Stimulated activated CD4-positive, alpha-beta T cell treated with anti-CD3 and anti-CD28 coated beads, Interleukin-1b, Interleukin-23, amount 100 ng/mL, for 48 hours (primary cell): ENCODE measurements around the gene SUOX.
"Not testable (repeated sequence)": the region's sequence is repeated elsewhere in the genome, so short reads cannot be mapped to it uniquely, and the experiment has no call there.

ENCODE experiments used
- DNase-seq: peaks from one replicate; pipeline ENCODE4 v3.0.0-alpha.2; 2020

The SUOX gene

DNA sequence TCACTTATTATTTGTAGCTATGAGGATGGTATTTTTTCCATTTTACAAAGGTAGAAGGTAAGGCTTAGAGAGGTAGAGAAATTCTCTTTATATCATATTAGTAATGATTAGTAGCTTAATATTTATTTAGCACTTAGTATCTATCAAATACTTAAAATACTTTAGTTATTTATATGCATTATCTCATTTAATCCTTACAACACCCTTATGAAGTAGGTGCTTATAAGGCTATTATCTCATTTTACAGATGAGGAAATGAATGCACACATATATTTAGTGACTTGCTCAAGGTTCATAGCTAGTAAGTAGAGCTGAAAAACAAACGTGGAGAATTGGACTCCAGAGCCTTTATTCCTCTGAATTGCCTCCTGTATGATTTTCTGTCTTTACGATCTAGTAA lies 12.2 kb upstream of the SUOX start:
- no peak for DNase-seq

DNA sequence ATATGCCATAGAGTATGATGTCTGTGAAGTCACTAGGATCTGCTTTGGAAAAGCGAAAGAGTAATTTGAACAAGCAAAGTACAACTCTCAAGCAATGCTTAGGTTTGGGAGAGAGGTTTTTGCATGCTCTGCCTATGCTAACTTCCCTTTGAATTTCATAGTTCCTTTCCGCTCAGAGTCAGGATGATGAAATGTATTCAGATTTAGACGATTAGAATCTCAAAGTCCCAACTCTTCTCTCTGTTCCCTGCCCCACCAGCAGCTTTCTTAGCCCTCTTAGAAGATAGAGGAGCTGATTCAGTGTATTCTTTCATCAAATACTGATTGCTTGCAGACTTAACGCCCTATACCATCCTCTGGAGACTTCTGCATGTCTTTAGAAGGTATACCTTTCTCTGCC lies 11.7 kb upstream of the SUOX start:
- DNase-seq: no peak

DNA sequence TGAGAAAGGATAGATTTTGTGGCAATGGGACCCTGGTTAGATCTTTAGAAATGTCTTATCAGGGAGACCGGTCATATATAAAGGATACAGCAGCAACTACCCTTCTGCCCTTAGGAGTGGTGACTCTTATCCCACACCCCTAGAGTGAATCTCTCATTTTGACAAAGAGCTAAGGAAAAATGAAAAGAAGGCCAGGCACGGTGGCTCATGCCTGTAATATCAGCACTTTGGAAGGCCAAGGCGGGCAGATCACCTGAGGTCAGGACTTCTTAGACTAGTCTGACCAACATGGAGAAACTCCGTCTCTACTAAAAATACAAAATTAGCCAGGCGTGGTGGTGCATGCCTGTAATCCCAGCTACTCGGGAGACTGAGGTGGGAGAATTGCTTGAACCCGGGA lies 11.1 kb upstream of the SUOX start:
- DNase-seq: not testable (repeated sequence)

DNA sequence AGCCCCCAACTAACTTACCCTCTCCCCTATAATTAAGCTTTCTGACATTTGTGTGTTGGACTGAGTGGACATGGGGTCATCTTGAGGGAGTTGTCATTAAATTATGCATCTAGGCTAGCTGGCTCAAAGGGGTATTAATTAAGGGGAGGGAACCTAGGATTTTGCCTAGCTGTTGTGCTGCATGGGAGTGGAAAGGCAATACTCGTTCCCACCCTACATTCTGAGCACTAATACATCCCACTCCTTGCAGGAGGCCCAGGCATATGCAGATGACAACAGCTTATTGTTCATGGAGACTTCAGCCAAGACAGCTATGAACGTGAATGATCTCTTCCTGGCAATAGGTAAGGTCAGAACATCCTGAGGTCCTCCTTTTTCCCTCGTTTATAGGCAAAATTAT lies 6.0 kb upstream of the SUOX start:
- DNase-seq: no peak

DNA sequence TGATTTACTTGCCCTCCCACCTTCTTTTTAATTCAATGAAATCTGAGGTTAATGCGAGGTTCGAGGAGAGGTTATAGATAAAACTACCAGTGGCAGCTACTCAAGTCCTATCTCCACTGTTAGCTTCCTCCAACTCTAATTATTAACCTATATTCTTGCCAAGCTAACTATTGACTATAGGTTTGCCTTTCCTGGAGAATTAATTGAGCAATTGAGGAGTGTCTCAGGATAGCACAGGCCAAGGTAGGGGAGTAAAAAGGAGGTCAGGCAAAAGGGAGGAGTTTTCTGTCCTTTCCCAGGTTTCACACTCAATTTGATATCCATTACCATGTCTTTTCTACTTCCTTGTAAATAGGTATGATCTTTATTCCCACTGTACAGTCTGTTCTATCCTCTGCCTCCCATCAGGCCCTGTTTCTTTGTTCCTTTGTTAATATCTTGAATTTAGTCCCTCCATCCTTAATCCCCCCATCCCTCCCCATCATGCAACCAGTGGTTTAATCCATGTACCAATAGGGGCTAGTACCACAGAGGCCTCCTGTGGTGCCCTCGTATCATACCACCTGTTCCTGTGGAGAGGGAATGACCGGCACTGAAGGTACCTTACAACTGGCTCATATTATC lies 3.7 kb upstream of the SUOX start:
- no peak for DNase-seq

DNA sequence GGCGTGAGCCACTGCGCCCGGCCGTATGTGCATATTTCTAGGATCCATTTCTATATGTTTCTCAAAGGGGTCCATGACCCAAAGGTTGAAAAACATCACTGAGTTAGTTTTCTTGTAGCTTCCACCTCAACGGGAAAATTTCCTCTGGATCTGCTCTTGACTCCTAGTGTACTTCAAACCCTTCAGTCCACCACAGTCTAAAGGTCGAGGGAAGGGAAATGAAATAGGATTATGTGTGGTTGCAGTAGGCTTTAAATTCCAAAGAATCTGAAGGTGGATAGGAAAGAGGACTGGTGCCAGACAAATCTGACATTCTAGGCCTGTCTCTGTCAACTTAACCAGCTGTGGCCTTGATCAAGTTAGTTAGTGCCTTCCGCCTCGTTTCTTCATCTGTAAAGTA lies 1.7 kb upstream of the SUOX start:
- no peak for DNase-seq

DNA sequence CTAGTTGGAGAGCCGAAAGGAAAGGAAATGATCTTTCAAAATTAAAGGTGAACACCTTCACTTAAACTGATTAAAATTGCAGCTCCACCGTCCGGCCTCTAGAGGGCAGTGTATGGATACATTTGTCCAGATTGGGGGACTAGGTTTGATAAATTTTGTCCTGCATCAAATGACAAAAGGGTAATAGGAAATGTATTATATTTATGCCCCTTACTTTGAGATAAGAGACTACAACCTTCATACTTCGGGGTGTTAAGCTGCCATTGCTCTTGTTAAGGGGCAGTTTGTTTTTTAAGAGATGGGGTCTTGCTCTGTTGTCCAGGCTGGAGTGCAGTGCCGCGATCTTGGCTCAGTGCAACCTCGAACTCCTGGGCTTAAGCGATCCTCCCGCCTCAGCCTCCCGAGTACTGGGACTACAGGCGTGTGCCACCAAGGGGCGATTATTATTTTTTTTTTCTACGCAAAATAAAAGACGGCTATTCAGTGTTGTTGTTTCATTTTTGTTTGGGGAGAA lies 818 bp upstream of the SUOX start:
- peak; percentile 57 for DNase-seq

DNA sequence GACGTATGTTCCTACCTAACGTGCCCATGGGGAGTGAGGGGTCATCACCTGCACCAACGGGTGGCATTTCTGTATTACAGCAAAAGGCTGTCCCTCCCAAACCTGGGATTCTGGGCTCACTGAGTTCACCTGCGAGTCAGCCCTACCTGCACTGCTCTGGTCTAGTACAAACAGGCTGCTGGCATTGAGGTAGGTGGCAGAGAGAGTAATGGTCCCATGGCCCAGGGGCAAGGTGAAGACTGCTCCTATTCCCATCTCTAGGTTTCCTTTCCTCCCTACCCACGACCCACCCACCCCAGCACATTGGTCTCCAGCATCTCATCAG lies 421 bp downstream of the SUOX start:
- DNase-seq: no peak

DNA sequence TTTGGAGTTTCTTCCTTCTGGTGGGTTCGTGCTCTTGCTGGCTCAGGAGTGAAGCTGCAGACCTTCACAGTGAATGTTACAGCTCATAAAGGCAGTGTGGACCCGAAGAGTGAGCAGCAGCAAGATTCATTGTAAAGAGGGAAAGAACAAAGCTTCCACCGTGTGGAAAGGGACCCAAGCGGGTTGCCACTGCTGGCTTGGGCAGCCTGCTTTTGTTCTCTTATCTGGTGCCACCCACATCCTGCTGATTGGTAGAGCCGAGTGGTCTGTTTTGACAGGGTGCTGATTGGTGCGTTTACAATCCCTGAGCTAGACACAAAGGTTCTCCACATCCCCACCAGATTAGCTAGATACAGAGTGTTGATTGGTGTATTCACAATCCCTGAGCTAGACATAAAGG lies 2.4 kb downstream of the SUOX start:
- DNase-seq: not testable (repeated sequence)

DNA sequence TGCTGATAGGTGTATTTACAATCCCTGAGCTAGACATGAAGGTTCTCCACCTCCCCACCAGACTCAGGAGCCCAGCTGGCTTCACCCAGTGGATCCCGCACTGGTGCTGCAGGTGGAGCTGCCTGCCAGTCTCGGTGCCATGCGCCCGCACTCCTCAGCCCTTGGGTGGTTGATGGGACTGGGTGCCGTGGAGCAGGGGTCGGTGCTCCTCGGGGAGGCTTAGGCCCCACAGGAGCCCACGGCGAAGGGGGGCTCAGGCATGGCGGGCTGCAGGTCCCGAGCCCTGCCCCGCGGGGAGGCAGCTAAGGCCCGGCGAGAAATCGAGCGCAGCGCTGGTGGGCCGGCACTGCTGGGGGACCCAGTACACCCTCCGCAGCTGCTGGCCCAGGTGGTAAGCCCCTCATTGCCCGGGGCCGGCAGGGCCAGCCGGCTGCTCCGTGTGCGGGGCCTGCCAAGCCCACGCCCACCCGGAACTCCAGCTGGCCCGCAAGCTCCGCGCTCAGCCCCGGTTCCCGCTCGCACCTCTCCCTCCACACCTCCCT lies 3.0 kb downstream of the SUOX start:
- DNase-seq: not testable (repeated sequence)

DNA sequence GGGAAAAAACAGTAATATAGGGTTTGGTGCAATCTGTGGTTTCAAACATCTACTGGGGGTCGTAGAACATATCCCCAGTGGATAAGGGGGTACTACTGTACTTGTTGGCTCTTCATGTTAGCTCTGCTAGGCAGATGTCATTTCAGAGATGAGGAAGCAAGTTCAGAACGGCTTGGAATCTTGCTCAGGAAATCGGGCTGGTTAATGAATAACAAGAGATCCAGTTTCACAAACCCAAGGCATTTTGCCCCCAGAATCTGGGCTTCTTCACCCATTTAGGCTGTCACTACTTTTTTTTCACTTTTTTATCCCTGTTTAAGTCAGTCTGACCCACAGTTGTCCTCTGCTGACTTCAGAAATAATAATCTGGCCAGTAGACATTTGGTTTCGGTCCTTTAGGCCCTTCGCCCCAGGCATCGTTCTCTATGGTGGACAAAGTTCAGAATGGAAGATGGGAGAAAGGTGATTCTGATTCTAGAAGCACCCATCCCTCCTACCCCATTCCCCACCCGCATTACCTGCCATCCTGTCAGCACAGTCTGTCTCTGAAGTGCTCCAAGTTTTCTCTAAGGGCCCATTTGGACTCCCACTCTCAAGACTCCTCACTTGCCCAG lies 4.5 kb downstream of the SUOX start:
- DNase-seq: no peak

DNA sequence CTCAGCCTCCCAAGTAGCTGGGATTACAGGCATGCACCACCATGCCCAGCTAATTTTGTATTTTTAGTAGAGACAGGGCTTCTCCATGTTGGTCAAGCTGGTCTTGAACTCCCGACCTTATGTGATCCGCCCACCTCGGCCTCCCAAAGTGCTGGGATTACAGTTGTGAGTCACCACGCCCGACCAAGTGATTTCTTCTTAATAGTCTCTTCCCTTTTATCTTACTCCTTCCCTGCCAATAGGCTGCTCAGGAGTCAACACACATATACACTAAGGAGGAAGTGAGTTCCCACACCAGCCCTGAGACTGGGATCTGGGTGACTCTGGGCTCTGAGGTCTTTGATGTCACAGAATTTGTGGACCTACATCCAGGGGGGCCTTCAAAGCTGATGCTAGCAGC lies 6.3 kb downstream of the SUOX start:
- not testable (repeated sequence) for DNase-seq

DNA sequence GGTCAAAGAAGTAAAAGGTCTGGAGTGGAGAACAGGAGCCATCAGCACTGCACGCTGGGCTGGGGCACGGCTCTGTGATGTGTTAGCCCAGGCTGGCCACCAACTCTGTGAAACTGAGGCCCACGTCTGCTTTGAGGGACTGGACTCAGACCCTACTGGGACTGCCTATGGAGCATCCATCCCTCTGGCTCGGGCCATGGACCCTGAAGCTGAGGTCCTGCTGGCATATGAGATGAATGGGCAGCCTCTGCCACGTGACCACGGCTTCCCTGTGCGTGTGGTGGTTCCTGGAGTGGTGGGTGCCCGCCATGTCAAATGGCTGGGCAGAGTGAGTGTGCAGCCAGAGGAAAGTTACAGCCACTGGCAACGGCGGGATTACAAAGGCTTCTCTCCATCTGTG lies 7.1 kb downstream of the SUOX start:
- no peak for DNase-seq

DNA sequence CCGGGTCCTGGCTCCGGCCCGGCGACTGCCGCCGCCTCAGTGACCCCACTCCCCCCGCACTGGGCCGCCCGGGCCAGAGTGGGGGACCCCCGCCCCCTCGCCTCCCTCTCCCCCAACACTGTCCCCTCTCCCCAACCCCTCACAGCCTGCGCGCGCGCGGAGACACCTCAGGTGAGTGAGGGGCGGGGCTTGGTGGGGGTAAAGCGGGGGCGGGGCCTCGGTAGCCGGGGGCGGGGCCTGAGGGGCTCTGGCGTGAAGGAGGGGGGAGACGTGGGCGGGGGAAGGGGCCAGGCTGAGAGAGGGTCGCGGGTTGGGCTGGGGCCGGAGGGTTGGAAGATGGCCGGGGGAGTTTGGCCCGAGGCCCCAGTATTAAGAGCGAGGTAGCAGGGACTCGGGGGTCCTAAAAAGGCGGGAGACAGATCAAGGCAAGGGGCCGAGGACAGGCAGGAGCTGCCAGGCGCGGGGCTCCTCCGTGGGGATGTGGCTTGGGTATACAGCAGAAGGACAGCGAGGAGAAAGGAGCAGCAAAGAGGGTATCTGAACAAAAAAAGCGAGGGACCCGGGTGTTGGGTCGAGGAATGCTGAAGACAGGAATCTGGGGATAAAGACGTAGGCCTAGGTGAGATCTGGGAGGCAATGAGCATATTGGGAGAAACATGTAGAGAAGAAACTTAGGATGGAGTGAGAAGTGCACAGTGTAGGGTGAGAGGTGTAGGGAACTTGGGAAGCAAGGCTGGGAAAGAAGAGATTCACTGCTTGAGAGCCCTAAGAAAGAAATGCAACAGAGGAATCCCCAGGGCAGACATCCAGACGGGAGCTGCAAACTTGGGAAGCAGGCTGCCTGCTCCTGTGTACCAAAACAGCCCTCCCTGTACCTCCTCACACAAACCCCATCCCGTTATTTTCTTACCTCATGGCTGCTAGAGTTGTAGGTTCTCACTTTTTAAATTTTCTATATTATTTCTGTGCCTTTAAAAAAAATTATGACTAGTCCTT lies 10.8 kb downstream of the SUOX start:
- peak; percentile 51 for DNase-seq

DNA sequence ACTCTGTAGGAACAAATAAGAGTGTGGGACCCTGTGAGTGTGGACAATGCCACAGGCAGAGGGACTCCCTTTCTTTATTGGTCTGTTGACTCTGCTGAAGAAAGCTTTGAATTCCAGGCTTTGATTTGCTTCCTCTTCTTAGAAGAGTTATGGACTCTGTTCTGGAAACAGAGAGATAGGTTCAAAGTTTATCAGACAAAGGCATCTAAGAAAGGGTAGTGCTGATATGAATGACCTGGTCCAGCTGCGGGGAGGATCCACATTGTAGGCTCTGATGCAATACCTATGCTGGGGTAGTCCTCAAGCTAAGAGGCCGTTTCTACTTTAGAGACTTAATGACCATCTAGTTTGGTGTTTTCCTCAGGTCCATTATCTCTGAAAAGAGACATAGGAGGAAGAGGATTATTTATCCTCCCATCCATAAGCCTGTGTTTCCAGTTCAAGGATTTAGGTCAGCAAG lies 13.1 kb downstream of the SUOX start:
- no peak for DNase-seq

DNA sequence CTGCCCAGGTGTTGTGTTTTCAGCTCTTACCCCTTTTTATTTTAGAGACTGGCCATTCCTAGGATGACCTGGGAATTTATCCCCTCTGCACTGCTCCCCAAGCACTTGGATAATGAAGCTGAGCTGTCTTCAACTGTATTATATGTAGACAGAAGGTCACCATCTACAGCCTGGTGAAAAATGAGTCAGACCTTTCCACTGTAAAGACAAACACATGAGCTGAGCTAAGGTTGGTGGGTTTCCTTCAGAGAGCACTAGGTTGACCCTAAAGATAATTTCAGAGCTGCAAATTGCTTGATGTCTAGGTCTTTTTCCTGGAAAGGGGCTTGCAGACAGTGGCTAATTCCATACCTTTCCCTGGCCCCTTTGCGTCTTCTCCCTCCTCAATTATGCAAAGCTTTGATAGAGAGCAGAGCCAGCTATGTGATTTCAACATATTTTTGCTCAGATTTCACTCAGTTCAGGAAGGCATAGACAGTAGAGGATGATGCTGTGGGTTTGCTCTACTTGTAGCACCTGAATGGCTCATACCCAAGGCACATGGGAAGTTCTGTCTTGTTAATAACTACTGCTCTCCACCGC lies 14.5 kb downstream of the SUOX start:
- no peak for DNase-seq

DNA sequence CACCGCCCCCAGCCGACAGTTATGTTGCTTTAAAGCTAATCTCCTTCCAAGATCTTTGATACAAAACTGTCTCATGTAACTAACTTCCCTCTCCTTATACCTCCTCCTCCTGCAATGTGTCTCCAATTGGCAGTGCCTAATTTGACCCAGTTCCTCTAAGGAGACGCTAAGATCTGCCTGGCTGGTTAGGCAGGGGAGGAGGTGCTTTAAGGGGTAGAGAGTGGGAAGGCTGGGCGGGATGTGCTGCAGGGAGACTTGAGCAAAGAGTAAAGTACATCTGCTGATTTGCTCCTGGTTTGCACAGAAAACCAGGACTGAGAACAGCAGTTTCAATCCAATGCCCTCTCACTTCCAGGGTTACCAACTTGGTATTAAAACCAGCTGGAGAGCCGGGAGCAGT lies 16.4 kb downstream of the SUOX start:
- DNase-seq: no peak

DNA sequence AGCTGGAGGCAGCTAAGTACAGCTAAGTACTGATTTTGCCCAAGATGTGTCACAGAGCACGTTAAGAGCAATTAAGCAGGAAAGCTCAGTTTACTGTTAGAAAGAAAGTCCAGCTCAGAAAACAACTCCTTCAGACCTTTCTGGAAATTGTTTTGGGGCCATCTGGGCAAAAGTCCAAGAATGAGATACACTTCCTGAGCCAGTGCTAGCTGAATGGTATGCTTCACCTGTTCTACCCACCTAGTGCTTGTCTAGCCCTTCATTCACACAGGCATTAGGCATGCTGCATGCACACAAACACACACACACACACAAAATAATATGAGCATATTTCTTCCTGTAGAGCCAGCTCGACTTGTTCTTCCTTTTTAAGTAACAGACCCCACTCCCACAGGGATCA lies 17.1 kb downstream of the SUOX start:
- no peak for DNase-seq

DNA sequence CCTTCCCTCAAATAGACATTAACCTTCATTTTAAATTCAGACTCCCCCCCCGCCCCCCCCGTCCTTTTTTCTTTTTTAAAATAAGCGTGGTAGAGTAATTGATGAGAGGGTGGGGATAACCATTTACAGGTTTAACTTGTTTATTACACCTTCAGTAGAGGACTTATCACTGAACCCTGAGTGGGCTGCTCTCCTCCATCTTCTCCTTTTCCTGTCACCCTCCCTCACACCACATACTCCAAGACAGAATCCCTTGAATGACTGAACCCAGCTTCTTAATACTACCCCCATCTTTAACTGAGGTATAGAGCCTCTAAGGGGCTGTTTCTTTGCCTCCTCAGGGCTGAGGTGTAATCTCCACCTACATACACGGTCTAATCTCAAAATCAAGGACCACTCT lies 20.1 kb downstream of the SUOX start:
- no peak for DNase-seq

DNA sequence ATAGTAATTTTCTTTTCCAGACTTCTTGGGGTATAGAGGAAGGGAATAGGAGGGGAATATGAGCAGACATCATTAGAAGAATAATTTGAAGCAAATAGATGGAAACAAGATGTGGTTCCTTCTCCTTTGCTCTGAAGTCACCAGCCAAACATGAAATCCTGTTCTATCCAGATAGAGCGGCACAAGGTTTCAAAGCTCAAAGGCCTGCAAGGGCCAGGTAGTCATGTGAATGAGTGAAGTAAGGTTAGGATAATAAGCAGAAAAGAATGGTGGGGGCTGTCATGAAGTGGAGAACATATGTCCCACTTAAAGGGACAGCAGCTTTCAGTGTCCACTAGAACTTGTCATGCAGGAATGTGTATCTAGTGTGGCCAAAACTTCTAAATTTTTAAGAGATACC lies 21.3 kb downstream of the SUOX start:
- DNase-seq: no peak

DNA sequence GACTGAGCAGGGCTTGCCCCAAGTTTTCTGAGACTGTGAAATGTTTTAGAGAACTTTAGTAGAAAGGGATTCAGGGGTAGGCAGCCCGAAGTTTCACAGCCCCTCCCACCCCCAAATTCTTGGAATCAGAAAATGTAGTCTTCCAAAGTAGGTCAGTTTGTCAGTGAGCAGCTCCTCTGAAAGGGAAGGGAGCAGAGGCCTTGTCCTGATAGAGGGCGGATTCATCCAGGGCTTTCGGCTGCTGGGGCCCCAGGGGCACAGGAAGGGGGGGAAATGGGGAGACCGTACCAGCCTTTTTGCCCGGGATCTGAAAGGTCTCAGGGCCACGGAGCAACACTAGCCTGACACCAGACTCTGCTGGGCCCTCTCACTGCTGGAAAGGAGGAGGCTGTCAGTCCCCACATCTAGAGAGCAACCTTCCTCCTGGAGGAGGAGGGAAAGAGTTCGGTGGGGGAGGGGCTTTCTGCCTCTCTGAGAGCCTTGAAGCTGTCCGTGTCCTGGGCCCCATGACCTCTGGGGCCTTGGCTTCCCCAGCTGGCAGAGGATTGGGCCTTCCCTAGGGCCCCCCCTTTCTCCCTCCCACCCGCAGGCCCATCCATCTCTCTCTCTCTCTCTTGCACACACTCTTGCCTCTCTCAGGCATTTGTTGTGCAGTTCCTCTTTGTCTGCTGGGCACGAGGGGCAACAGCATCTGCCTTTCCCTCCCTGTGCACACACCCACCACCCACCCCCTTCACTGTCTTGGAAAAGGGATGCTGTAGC lies 23.5 kb downstream of the SUOX start, which contains the start of gene IKZF4:
IKZF4 (plus strand) TSS at position 621 of the 762 bp plus-strand sequence. CDS start 451 bp downstream, outside the sequence.
- no peak for DNase-seq

DNA sequence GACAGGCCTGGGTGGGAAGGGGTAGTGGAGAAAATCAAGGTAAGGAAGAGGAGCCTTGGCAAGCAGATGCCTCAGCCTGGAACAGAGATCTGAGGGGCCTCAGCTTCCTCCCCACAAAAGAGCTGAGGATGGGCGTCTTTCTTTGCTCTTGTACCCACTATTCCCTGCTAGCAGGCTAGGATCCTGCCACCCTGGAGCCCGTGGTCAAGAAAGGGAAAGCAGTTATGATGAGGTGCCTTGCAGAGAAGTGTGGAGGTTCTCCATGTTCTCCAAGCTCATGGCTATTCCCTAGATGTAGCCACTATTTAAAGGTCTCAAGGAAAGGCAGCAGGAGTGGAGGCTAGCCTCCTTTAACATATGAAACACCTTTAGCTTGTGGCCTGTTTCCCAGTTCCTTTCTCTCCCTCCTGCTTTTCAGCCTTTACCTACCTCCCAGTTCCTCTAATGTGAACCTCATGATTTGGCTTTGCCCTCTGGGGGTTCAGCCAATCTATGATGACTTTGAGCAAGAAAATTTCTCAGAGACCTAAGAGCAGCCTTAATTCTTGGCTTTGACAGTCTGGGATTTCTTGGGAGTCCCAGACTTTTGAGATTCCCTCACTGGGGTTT lies 24.9 kb downstream of the SUOX start:
- no peak for DNase-seq
